Raji (cell line): ENCODE results near the gene FURIN.

ENCODE experiments used
- POLR2A ChIP-seq: IDR thresholded peaks from 2 replicates; pipeline ENCODE4 v1.6.1; 2011; ENCODE audit warnings: low read depth, low read length, control low read depth; ENCODE audit not compliant: insufficient read depth

The FURIN gene

GRCh38 chr15:90911906-90912769 is 43.8 kb downstream of the FURIN start:
- no peak for TF ChIP-seq POLR2A

GRCh38 chr15:90912770-90913075 is 44.3 kb downstream of the FURIN start:
- no peak for TF ChIP-seq POLR2A

GRCh38 chr15:90913398-90913944 is 45.1 kb downstream of the FURIN start:
- no peak for TF ChIP-seq POLR2A

- no peak for TF ChIP-seq POLR2A
These were observed 46.1 kb downstream of the FURIN start for GRCh38 chr15:90914305-90915080.

GRCh38 chr15:90915216-90915807 is 46.9 kb downstream of the FURIN start:
- no peak for TF ChIP-seq POLR2A

GRCh38 chr15:90915808-90916440 is 47.5 kb downstream of the FURIN start:
- no peak for TF ChIP-seq POLR2A

- no peak for TF ChIP-seq POLR2A
These were observed 48.1 kb downstream of the FURIN start for GRCh38 chr15:90916461-90916860.

- TF ChIP-seq POLR2A = no peak
These were observed 49.2 kb downstream of the FURIN start for GRCh38 chr15:90917569-90917968.

GRCh38 chr15:90918034-90918788 is 49.8 kb downstream of the FURIN start:
- no peak for TF ChIP-seq POLR2A

GRCh38 chr15:90918835-90919234 is 50.4 kb downstream of the FURIN start:
- TF ChIP-seq POLR2A = no peak

GRCh38 chr15:90921887-90922286 is 53.5 kb downstream of the FURIN start:
- no peak for TF ChIP-seq POLR2A

- TF ChIP-seq POLR2A = no peak
These were observed 56.0 kb downstream of the FURIN start for GRCh38 chr15:90924375-90924774.

GRCh38 chr15:90929246-90930019 is 61.0 kb downstream of the FURIN start:
- no peak for TF ChIP-seq POLR2A

GRCh38 chr15:90930861-90931574 is 62.6 kb downstream of the FURIN start:
- no peak for TF ChIP-seq POLR2A

- TF ChIP-seq POLR2A = no peak
These were observed 63.1 kb downstream of the FURIN start for GRCh38 chr15:90931575-90931827.
